Measurements from ENCODE around the gene ANKRD40. TPM values are rescaled to one million over a fixed set of nuclear protein-coding genes. Genes with fewer than 3 reads are reported as not detected.
A peak's percentile ranks its signal among the peaks of the same experiment; 100 is the strongest.

Gene ANKRD40
- total RNA-seq, 3 donors from 2014 or later: 26.8 to 86.0 (median 29.6) TPM

GRCh38 chr17:50662632-50663225 lies 45.0 kb downstream of the ANKRD40 start:
- ATAC-seq (no peak), DNase-seq (peak in 1 of 3 donors; percentile 28)
- Histone ChIP-seq H3K9me3 (no peaks in the 10 kb centered on the region), H3K4me1 (ENCODE audit: low read depth) (peaks cover 30% of the 10 kb centered on the region), H3K36me3 (ENCODE audit: low read depth) (no peaks in the 10 kb centered on the region), H3K4me3 (no peak overlapping the region)
- no peak for TF ChIP-seq CTCF (IDR thresholded peaks at IDR 0.05)
- intact Hi-C loops (cut with DNase I, micrococcal nuclease): no loop called here

GRCh38 chr17:50661795-50662391 lies 45.8 kb downstream of the ANKRD40 start:
- Histone ChIP-seq H3K9me3 (no peaks in the 10 kb centered on the region), H3K4me1 (ENCODE audit: low read depth) (peaks cover 39% of the 10 kb centered on the region), H3K36me3 (ENCODE audit: low read depth) (no peaks in the 10 kb centered on the region), H3K4me3 (no peak overlapping the region)
- TF ChIP-seq CTCF (IDR thresholded peaks at IDR 0.05): no peak
- ATAC-seq (peak; percentile 85), DNase-seq (peak; percentile 83 to 88 (median 84))
- intact Hi-C loops (cut with DNase I, micrococcal nuclease): no loop called here

- DNase-seq: peak in 1 of 3 donors; percentile 21
- intact Hi-C loops (cut with DNase I, micrococcal nuclease): no loop called here
- no peak for ATAC-seq
- H3K4me1 ChIP-seq (ENCODE audit: low read depth): peaks cover 43% of the 10 kb centered on the region
- no peaks in the 10 kb centered on the region for H3K36me3 ChIP-seq (ENCODE audit: low read depth)
- no peak for TF ChIP-seq CTCF (IDR thresholded peaks at IDR 0.05)
- H3K4me3 ChIP-seq: no peak overlapping the region
- H3K9me3 ChIP-seq: no peaks in the 10 kb centered on the region
These were observed 46.4 kb downstream of the ANKRD40 start for GRCh38 chr17:50661348-50661747.

GRCh38 chr17:50660887-50661345 lies 46.8 kb downstream of the ANKRD40 start:
- no peak for TF ChIP-seq CTCF (IDR thresholded peaks at IDR 0.05)
- H3K9me3 ChIP-seq: no peaks in the 10 kb centered on the region
- DNase-seq: peak in 1 of 3 donors; percentile 50
- peak; percentile 21 for ATAC-seq
- H3K4me3 ChIP-seq: no peak overlapping the region
- peaks cover 43% of the 10 kb centered on the region for H3K4me1 ChIP-seq (ENCODE audit: low read depth)
- intact Hi-C loops (cut with DNase I, micrococcal nuclease): no loop called here
- no peaks in the 10 kb centered on the region for H3K36me3 ChIP-seq (ENCODE audit: low read depth)

GRCh38 chr17:50660042-50660886 lies 47.5 kb downstream of the ANKRD40 start:
- DNase-seq: peak; percentile 66 to 73 (median 66)
- no peak for TF ChIP-seq CTCF (IDR thresholded peaks at IDR 0.05)
- Histone ChIP-seq H3K9me3 (no peaks in the 10 kb centered on the region), H3K4me1 (ENCODE audit: low read depth) (peaks cover 43% of the 10 kb centered on the region), H3K4me3 (no peak overlapping the region), H3K36me3 (ENCODE audit: low read depth) (no peaks in the 10 kb centered on the region)
- ATAC-seq: peak; percentile 67
- intact Hi-C loops (cut with DNase I, micrococcal nuclease): no loop called here
